ENCODE measurements around the gene CZIB.
"Not testable (repeated sequence)": the region's sequence is repeated elsewhere in the genome, so short reads cannot be mapped to it uniquely, and the experiment has no call there.

The CZIB gene

GRCh38 chr1:53187401-53187800, 33.0 kb downstream of the CZIB start:
- no peak for DNase-seq (ENCODE audit: extremely low spot score)
- ChIA-PET POLR2A (interaction anchor here (0.7 kb wide), 1 partner anchor 9 kb away, joined by 3 read pairs; no protein-coding TSS in a partner anchor), CTCF (interaction anchor here (0.6 to 1.6 kb wide), 4 partner anchors 8 to 354 kb away, joined by 3 to 4 read pairs (median 4); no protein-coding TSS in a partner anchor)
- no peak for TF ChIP-seq TARDBP (IDR thresholded peaks at IDR 0.05)
- no peak for TF ChIP-seq FOXA1 (IDR thresholded peaks at IDR 0.05)
- no peak for TF ChIP-seq SUZ12 (IDR thresholded peaks at IDR 0.05)
- no peak for TF ChIP-seq L3MBTL2 (conservative IDR thresholded peaks at IDR 0.05)
- no peak for TF ChIP-seq SP1 (IDR thresholded peaks at IDR 0.05)
- TF ChIP-seq ZNF384 (IDR thresholded peaks at IDR 0.05), result no peak
- TF ChIP-seq ELF4 (IDR thresholded peaks at IDR 0.05), result no peak
- no peak for TF ChIP-seq FOXM1 (IDR thresholded peaks at IDR 0.05; ENCODE audit: borderline replicate concordance)
- TF ChIP-seq FOXK2 (IDR thresholded peaks at IDR 0.05), result no peak
- TF ChIP-seq PKNOX1 (IDR thresholded peaks at IDR 0.05), result no peak
- no peak for TF ChIP-seq NFRKB (IDR thresholded peaks at IDR 0.05)
- no peak for TF ChIP-seq BHLHE40 (IDR thresholded peaks at IDR 0.05; ENCODE audit: borderline replicate concordance)
- TF ChIP-seq HDGF (IDR thresholded peaks at IDR 0.05; ENCODE audit: borderline replicate concordance), result no peak
- TF ChIP-seq CTBP1 (IDR thresholded peaks at IDR 0.05; ENCODE audit: borderline replicate concordance), result no peak
- no peak for TF ChIP-seq LEF1 (IDR thresholded peaks at IDR 0.05; ENCODE audit: borderline replicate concordance)
- no peak for TF ChIP-seq ARNT (IDR thresholded peaks at IDR 0.05)

- TF ChIP-seq ELF4 (IDR thresholded peaks at IDR 0.05), result no peak
- TF ChIP-seq TARDBP (IDR thresholded peaks at IDR 0.05), result no peak
- no peak for TF ChIP-seq HDGF (IDR thresholded peaks at IDR 0.05; ENCODE audit: borderline replicate concordance)
- no peak for TF ChIP-seq SP1 (IDR thresholded peaks at IDR 0.05)
- TF ChIP-seq ARNT (IDR thresholded peaks at IDR 0.05), result no peak
- TF ChIP-seq L3MBTL2 (conservative IDR thresholded peaks at IDR 0.05), result no peak
- CTCF ChIA-PET, result interaction anchor here (0.6 to 1.6 kb wide), 3 partner anchors 9 to 353 kb away, joined by 3 to 4 read pairs (median 4); no protein-coding TSS in a partner anchor
- no peak for DNase-seq (ENCODE audit: extremely low spot score)
- POLR2A ChIA-PET, result interaction anchor here (1.3 to 1.4 kb wide), 2 partner anchors 9 to 34 kb away, joined by 4 read pairs; partner anchors contain the start of gene CZIB
Measured at GRCh38 chr1:53186533-53186932, 33.9 kb downstream of the CZIB start.

- CTCF ChIA-PET, result interaction anchor here (0.6 to 1.6 kb wide), 5 partner anchors 19 to 509 kb away, joined by 3 to 5 read pairs (median 3); no protein-coding TSS in a partner anchor
- not testable (repeated sequence) for DNase-seq (ENCODE audit: extremely low spot score)
- POLR2A ChIA-PET, result interaction anchor here (1.3 to 1.4 kb wide), 2 partner anchors 10 to 35 kb away, joined by 4 read pairs; partner anchors contain the start of gene CZIB
Measured at GRCh38 chr1:53185955-53186297, 34.5 kb downstream of the CZIB start.

- TF ChIP-seq BHLHE40 (IDR thresholded peaks at IDR 0.05; ENCODE audit: borderline replicate concordance) (no peak), SUZ12 (IDR thresholded peaks at IDR 0.05) (no peak)
- POLR2A ChIA-PET, result no interaction called here
- DNase-seq (ENCODE audit: extremely low spot score), result no peak
- CTCF ChIA-PET, result interaction anchor here (0.6 to 2.0 kb wide), 4 partner anchors 10 to 1112 kb away, joined by 3 to 10 read pairs (median 6); no protein-coding TSS in a partner anchor
Measured at GRCh38 chr1:53183095-53183990, 37.1 kb downstream of the CZIB start.

GRCh38 chr1:53182716-53183094, 37.7 kb downstream of the CZIB start:
- TF ChIP-seq CTBP1 (IDR thresholded peaks at IDR 0.05; ENCODE audit: borderline replicate concordance) (no peak), NFRKB (IDR thresholded peaks at IDR 0.05) (no peak), BHLHE40 (IDR thresholded peaks at IDR 0.05; ENCODE audit: borderline replicate concordance) (no peak), LEF1 (IDR thresholded peaks at IDR 0.05; ENCODE audit: borderline replicate concordance) (no peak), ZNF384 (IDR thresholded peaks at IDR 0.05) (no peak), SP1 (IDR thresholded peaks at IDR 0.05) (no peak), FOXK2 (IDR thresholded peaks at IDR 0.05) (no peak), FOXA1 (IDR thresholded peaks at IDR 0.05) (no peak), FOXM1 (IDR thresholded peaks at IDR 0.05; ENCODE audit: borderline replicate concordance) (no peak), ELF4 (IDR thresholded peaks at IDR 0.05) (no peak), TARDBP (IDR thresholded peaks at IDR 0.05) (no peak), PKNOX1 (IDR thresholded peaks at IDR 0.05) (no peak), ARNT (IDR thresholded peaks at IDR 0.05) (no peak), HDGF (IDR thresholded peaks at IDR 0.05; ENCODE audit: borderline replicate concordance) (no peak), SUZ12 (IDR thresholded peaks at IDR 0.05) (no peak), L3MBTL2 (conservative IDR thresholded peaks at IDR 0.05) (no peak)
- ChIA-PET CTCF (interaction anchor here (0.6 to 2.0 kb wide), 6 partner anchors 9 to 1111 kb away, joined by 3 to 10 read pairs (median 4); no protein-coding TSS in a partner anchor), POLR2A (no interaction called here)
- no peak for DNase-seq (ENCODE audit: extremely low spot score)

- POLR2A ChIA-PET, result interaction anchor here (1.5 kb wide), 1 partner anchor 14 kb away, joined by 5 read pairs; the partner anchor contains the start of gene CPT2
Measured at GRCh38 chr1:53182111-53182593, 38.3 kb downstream of the CZIB start.

More at GRCh38 chr1:53182111-53182593, 38.3 kb downstream of the CZIB start:
- TF ChIP-seq CTBP1 (IDR thresholded peaks at IDR 0.05; ENCODE audit: borderline replicate concordance) (no peak), NFRKB (IDR thresholded peaks at IDR 0.05) (no peak), LEF1 (IDR thresholded peaks at IDR 0.05; ENCODE audit: borderline replicate concordance) (no peak), PKNOX1 (IDR thresholded peaks at IDR 0.05) (peak; percentile 52; the same call in 1 of the 2 replicates)
- DNase-seq (ENCODE audit: extremely low spot score), result peak; percentile 76
- CTCF ChIA-PET, result interaction anchor here (0.6 to 2.0 kb wide), 8 partner anchors 9 to 1111 kb away, joined by 3 to 10 read pairs (median 4); no protein-coding TSS in a partner anchor

Data from HEK293T (cell line).